H1 (cell line): ENCODE results near the gene KRTAP20-1. TPM values are rescaled to one million over a fixed set of nuclear protein-coding genes. Genes with fewer than 3 reads are reported as not detected.

Experiments used
- BRCA1 ChIP-seq: IDR thresholded peaks from 2 replicates; pipeline ENCODE4 v1.6.1; 2012; ENCODE audit warnings: low read depth, low read length, improper control_type of control experiment
- CHD7 ChIP-seq: fragments of 300-600 bp; sonication (generic); IDR thresholded peaks from 2 replicates; pipeline ENCODE4 v1.7.1; 2012; ENCODE audit warnings: low read length, moderate library complexity, mild to moderate bottlenecking, inconsistent platforms; ENCODE audit not compliant: insufficient replicate concordance
- E2F6 ChIP-seq: IDR thresholded peaks from 2 replicates; pipeline ENCODE4 v1.6.1; 2012; ENCODE audit warnings: inconsistent platforms
- EZH2 ChIP-seq: fragments of 200-600 bp; sonication (generic); IDR thresholded peaks from 2 replicates; pipeline ENCODE4 v1.7.1; 2012; ENCODE audit warnings: low read depth, mild to moderate bottlenecking, moderate library complexity, low read length, inconsistent platforms; ENCODE audit not compliant: severe bottlenecking
- KDM1A ChIP-seq: fragments of 200-600, 300-600 bp; sonication (generic); IDR thresholded peaks from 2 replicates; pipeline ENCODE4 v1.7.1; 2016; ENCODE audit warnings: mild to moderate bottlenecking, low read length, borderline replicate concordance
- KDM5A ChIP-seq: fragments of 200-600 bp; IDR thresholded peaks from 2 replicates; pipeline ENCODE4 v1.7.1; 2012; ENCODE audit warnings: mild to moderate bottlenecking, low read length, inconsistent platforms, mixed read lengths
- RNF2 ChIP-seq: fragments of 200-900, 300-1000 bp; sonication (generic); IDR thresholded peaks from 2 replicates; pipeline ENCODE4 v1.7.1; 2016; ENCODE audit warnings: borderline replicate concordance, low read depth, mild to moderate bottlenecking, antibody characterized with exemption, low read length; ENCODE audit not compliant: poor library complexity, severe bottlenecking; ENCODE audit errors: missing control alignments
- SAP30 ChIP-seq: fragments of 300-600 bp; sonication (generic); IDR thresholded peaks from 2 replicates; pipeline ENCODE4 v1.7.1; 2012; ENCODE audit warnings: low read length, moderate library complexity, mild to moderate bottlenecking, inconsistent platforms; ENCODE audit not compliant: insufficient read depth, insufficient replicate concordance
- SRF ChIP-seq: IDR thresholded peaks from 2 replicates; pipeline ENCODE4 v1.6.1; 2011; ENCODE audit warnings: mild to moderate bottlenecking, low read depth, low read length, moderate library complexity
- polyA plus RNA-seq, 7 experiments: library from polyadenylated mRNA; depleted of rRNA in 3 of 7; stranded (reverse) in 5 of 7; unstranded in 2 of 7; fragments of >200 nt in 5 of 7; fragments of 200-250 nt in 2 of 7; gene quantifications; 1 replicate in 5 of 7; 2 replicates in 1 of 7; 4 replicates in 1 of 7; pipeline versions ENCODE4 v1.2.1 to v1.2.3, GENCODE V29; 2011 to 2013; ENCODE audit warnings: missing spikeins in 2 of 7, mixed read lengths in 2 of 7
- total RNA-seq: library from RNA; stranded (reverse); fragmentation: NEBNext Ultra II Directional; extraction: Animal tissue kit (Norgen Biotek cat#: 25700); gene quantifications from 2 replicates; pipeline ENCODE4 v1.2.1, GENCODE V29; 2021

KRTAP20-1 gene
- total and polyA plus RNA-seq, 2 of the 8 experiments (the other 6 are each of a cell fraction or from before 2014, with no cell fraction given), result not detected

- no peak for TF ChIP-seq CHD7
- TF ChIP-seq EZH2, result no peak
- no peak for TF ChIP-seq SAP30
- no peak for TF ChIP-seq KDM5A
- no peak for TF ChIP-seq E2F6
- TF ChIP-seq BRCA1, result no peak
- no peak for TF ChIP-seq KDM1A
- TF ChIP-seq RNF2, result no peak
- TF ChIP-seq SRF, result no peak
Observed at GRCh38 chr21:30642564-30642963, 26.3 kb downstream of the KRTAP20-1 start, which contains the start of gene KRTAP20-3 (continued).
